Measurements from ENCODE around the gene SAT1. TPM values are rescaled to one million over a fixed set of nuclear protein-coding genes. Genes with fewer than 3 reads are reported as not detected.
A peak's percentile ranks its signal among the peaks of the same experiment; 100 is the strongest.

The SAT1 gene
- total and polyA plus RNA-seq, 12 donors: 73.5 to 884 (median 114) TPM

DNA sequence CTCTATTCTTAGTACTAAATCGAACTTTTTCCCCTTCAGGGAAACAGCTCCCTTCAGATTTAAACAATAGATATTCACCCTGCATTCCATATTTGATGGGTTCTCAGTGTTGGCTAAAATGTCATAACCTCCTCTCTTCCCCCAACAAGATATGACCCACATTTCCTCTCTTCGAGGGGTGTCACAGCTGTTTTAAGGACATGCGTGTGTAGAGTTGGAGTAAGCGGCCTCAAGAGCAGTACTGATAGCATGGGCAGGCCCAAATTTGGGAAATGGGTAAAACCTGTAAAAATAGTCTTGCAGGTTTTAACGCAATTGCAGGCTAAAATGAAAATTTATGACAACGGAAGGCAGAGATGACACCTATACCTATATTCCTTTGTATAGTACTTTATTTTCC lies 28.7 kb downstream of the SAT1 start:
- Histone ChIP-seq H3K36me3 (no peaks in the 10 kb centered on the region), H3K27me3 (no peaks in the 10 kb centered on the region), H3K9me3 (peaks cover 0 to 12% (median 0%) of the 10 kb centered on the region in 11 donors), H3K4me1 (peaks cover 0 to 8% (median 0%) of the 10 kb centered on the region in 9 donors), H3K27ac (peak overlapping the region in 4 of 10 donors; percentile 25 to 59 (median 34)), H3K4me3 (peak overlapping the region in 1 of 10 donors; percentile 22)
- ATAC-seq (peak in 1 of 8 donors; percentile 14), DNase-seq (no peak)
- intact Hi-C loops (cut with DNase I): loop anchor here in 2 of 10 donors (2.0 to 10.0 kb wide), 2 partner anchors 63 kb away; no protein-coding TSS in a partner anchor
- TF ChIP-seq, protein P1, sequence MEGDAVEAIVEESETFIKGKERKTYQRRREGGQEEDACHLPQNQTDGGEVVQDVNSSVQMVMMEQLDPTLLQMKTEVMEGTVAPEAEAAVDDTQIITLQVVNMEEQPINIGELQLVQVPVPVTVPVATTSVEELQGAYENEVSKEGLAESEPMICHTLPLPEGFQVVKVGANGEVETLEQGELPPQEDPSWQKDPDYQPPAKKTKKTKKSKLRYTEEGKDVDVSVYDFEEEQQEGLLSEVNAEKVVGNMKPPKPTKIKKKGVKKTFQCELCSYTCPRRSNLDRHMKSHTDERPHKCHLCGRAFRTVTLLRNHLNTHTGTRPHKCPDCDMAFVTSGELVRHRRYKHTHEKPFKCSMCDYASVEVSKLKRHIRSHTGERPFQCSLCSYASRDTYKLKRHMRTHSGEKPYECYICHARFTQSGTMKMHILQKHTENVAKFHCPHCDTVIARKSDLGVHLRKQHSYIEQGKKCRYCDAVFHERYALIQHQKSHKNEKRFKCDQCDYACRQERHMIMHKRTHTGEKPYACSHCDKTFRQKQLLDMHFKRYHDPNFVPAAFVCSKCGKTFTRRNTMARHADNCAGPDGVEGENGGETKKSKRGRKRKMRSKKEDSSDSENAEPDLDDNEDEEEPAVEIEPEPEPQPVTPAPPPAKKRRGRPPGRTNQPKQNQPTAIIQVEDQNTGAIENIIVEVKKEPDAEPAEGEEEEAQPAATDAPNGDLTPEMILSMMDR (IDR thresholded peaks at IDR 0.05): no peak
- WGBS, 2 donors: 58 to 64% methylated on average over 6 of the region's 6 CpGs

DNA sequence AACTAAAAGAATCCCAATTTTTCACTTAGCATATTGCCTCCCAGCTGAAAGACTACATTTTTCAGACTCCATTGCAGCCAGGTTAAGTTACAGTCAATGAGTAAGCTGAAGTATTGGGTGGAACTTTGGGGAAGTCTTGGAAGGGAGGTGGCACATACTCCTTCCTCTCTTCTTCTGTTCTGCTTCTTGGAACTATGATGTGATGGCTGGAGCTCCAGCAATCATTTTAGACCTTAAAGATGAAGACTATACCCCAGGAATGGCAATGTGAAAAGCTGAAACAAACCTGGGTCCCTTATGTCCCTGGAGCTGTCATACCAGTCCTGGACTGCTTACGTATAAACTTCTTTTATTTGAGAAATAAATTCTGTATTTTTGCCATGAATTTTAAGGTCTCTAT lies 30.8 kb downstream of the SAT1 start:
- Histone ChIP-seq H3K4me3 (no peak overlapping the region), H3K36me3 (no peaks in the 10 kb centered on the region), H3K4me1 (peaks cover 0 to 6% (median 0%) of the 10 kb centered on the region in 9 donors), H3K9me3 (peaks cover 0 to 12% (median 0%) of the 10 kb centered on the region in 11 donors), H3K27me3 (no peaks in the 10 kb centered on the region), H3K27ac (no peak overlapping the region)
- intact Hi-C loops (cut with DNase I): loop anchor here in 2 of 10 donors (2.0 to 10.0 kb wide), 2 partner anchors 61 to 65 kb away; no protein-coding TSS in a partner anchor
- ATAC-seq (no peak), DNase-seq (no peak)
- TF ChIP-seq, protein P1 (IDR thresholded peaks at IDR 0.05): no peak
- 100% methylated on average over 1 of the region's 1 CpG for WGBS, 2 donors

DNA sequence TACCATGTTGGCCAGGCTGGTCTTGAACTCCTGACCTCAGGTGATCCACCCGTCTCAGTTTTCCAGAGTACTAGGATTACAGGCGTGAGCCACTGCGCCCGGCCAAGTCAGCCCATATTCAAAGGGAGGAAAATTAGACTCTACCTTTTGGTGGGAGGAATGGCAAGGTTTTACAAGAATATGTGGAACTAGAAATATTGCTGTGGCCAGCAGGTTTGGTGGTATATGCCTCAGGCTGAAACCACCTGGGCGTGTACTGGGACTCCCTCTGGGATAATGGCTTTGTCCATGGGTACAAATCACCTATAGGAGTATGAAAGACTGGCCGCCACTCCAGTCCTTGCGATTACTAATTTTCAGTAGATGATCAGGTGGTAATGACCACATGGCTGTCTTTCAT lies 32.4 kb downstream of the SAT1 start:
- intact Hi-C loops (cut with DNase I): loop anchor here in 1 of 10 donors (10.0 kb wide), 1 partner anchor 59 kb away; no protein-coding TSS in a partner anchor
- WGBS, 2 donors: 94 to 96% methylated on average over 7 of the region's 7 CpGs

DNA sequence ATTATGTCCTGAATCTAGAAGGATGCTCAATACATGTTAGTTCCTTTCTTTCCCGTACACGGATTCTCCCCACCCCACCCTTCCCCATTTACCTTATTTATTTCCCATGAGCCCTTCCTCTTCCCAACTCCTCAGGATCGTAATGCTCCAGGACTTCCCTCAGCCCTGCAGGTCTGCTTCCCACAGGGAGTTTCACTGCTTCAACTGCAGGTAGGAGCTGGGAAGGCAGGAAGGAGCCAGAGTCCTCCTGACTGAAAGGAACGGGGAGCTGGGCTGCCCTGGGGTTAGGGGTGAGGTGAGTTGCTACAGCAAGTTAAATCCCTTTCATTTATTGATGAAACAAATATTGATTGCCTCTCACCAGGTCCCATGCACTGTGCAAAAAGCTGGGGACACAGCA lies 33.2 kb downstream of the SAT1 start:
- H3K9me3 ChIP-seq: peaks cover 0 to 12% (median 0%) of the 10 kb centered on the region in 11 donors
- H3K36me3 ChIP-seq: no peaks in the 10 kb centered on the region
- H3K4me3 ChIP-seq: no peak overlapping the region
- WGBS, 2 donors: 79 to 80% methylated on average over 4 of the region's 4 CpGs
- peaks cover 0 to 6% (median 0%) of the 10 kb centered on the region in 9 donors for H3K4me1 ChIP-seq
- DNase-seq (no peak), ATAC-seq (no peak)
- TF ChIP-seq, protein P1 (IDR thresholded peaks at IDR 0.05): no peak
- H3K27me3 ChIP-seq: peaks cover 0 to 5% (median 0%) of the 10 kb centered on the region in 7 donors
- no peak overlapping the region for H3K27ac ChIP-seq
- intact Hi-C loops (cut with DNase I): loop anchor here in 1 of 10 donors (10.0 kb wide), 1 partner anchor 59 kb away; no protein-coding TSS in a partner anchor

More for the DNA sequence above, 32.4 kb downstream of the SAT1 start:
- no peak for DNase-seq
- Histone ChIP-seq H3K4me3 (no peak overlapping the region), H3K9me3 (peaks cover 0 to 12% (median 0%) of the 10 kb centered on the region in 11 donors), H3K27me3 (peaks cover 0 to 5% (median 0%) of the 10 kb centered on the region in 7 donors), H3K36me3 (no peaks in the 10 kb centered on the region), H3K27ac (no peak overlapping the region), H3K4me1 (peaks cover 0 to 6% (median 0%) of the 10 kb centered on the region in 9 donors)
- no peak for ATAC-seq
- TF ChIP-seq, protein P1 (IDR thresholded peaks at IDR 0.05): no peak
